Neuron (in vitro differentiated cells): ENCODE data around the gene OR6X1.

Source experiments
- H2AFZ ChIP-seq: one replicate; pipeline ENCODE4 v1.6.1; 2013; ENCODE audit warnings: low read depth, mild to moderate bottlenecking, inconsistent platforms, low read length, moderate library complexity
- H3K27me3 ChIP-seq: one replicate; pipeline ENCODE4 v1.6.1; 2013; ENCODE audit warnings: low read length; ENCODE audit not compliant: insufficient read depth
- H3K36me3 ChIP-seq: one replicate; pipeline ENCODE4 v1.6.1; 2013; ENCODE audit warnings: low read length; ENCODE audit not compliant: insufficient read depth
- H3K4me1 ChIP-seq: one replicate; pipeline ENCODE4 v1.6.1; 2013; ENCODE audit warnings: low read length; ENCODE audit not compliant: insufficient read depth
- H3K4me3 ChIP-seq: 2 replicates; pipeline ENCODE4 v1.5.1; 2013; ENCODE audit warnings: mild to moderate bottlenecking, low read length, moderate library complexity
- H3K9me3 ChIP-seq: one replicate; pipeline ENCODE4 v1.6.1; 2013; ENCODE audit warnings: low read length

Gene OR6X1

DNA sequence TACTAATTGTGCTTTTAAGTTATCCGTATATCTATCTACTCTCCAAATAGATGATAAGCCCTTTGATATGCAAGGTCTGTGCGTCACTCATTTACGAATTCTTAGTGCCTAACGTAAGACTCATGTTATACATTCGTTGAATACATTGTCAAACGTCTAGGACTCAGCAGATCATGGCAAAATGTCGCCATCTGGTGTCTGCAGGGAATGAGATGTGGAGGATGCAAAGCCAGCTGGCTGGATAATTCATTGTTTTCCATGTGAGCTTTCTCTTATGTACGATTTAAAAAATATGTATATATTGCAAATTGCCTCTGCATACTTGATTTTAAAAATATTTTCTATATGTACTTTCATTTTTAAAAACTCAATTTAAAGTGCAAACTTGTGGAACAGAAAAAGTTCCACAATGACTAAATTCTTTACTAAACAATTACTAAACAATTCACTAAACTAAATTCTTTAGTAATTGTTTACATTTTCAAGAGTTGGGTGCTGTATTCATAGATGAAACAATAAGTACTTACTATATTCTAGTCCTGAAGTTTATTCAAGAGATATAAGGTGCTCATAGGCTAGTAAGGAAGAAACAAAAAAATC lies 46.6 kb downstream of the OR6X1 start:
- Histone ChIP-seq H2AFZ (no peak overlapping the region), H3K9me3 (no peaks in the 10 kb centered on the region), H3K4me3 (no peak overlapping the region), H3K27me3 (peaks cover 10% of the 10 kb centered on the region), H3K4me1 (no peaks in the 10 kb centered on the region), H3K36me3 (no peaks in the 10 kb centered on the region)

DNA sequence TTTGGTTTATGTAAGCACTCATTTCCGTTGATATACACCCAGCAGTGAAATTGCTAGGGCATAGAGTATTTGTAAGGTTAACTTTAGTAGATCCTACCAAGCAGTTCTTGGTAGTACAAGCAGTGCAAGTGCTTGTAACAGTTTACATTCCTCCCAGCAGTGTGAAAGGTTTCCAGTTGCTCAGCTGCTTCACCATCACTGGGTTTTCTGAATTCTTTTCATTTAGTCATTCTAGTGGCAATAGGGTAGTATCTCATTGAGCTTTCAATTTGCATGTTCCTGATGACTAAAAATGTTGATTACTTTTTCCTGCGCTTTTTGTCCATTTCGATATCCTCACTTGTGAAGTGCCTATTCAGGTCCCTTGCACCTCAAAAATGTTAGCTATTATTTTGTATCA lies 47.1 kb downstream of the OR6X1 start:
- H3K9me3 ChIP-seq, result no peaks in the 10 kb centered on the region
- H3K4me1 ChIP-seq, result no peaks in the 10 kb centered on the region
- no peak overlapping the region for H3K4me3 ChIP-seq
- peaks cover 10% of the 10 kb centered on the region for H3K27me3 ChIP-seq
- H3K36me3 ChIP-seq, result no peaks in the 10 kb centered on the region
- no peak overlapping the region for H2AFZ ChIP-seq

DNA sequence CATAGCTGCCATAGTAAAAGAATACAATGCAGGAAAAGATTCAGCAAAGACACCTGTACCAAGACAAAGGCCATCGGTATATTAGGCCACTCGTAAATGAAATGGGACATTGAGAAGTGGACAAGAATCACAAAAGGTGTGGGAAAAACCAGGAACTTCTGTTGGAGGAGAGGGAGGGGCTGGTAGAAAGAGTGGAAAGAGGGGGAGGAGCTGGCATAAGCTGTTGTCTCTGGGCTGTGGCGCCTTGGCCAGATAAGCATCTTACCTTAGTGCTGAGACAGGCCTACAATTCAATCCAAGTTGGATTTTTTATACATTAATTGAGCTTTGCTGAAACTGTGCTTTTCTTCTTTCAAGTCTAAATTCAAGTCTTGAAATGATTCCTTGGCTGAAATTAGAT lies 50.0 kb downstream of the OR6X1 start:
- H3K27me3 ChIP-seq, result peaks cover 10% of the 10 kb centered on the region
- H3K4me3 ChIP-seq, result no peak overlapping the region
- H3K9me3 ChIP-seq, result no peaks in the 10 kb centered on the region
- H3K4me1 ChIP-seq, result no peaks in the 10 kb centered on the region
- no peaks in the 10 kb centered on the region for H3K36me3 ChIP-seq
- H2AFZ ChIP-seq, result no peak overlapping the region
